GM18867 (cell line): Measurements from ENCODE around the gene INSM1.

ENCODE experiments used
- ATAC-seq: cut with Tn5 transposase; IDR thresholded peaks from one replicate; pipeline ENCODE4 v1.9.1; 2021; ENCODE audit warnings: mild to moderate bottlenecking, moderate library complexity; ENCODE audit not compliant: unreplicated experiment

Gene INSM1

DNA sequence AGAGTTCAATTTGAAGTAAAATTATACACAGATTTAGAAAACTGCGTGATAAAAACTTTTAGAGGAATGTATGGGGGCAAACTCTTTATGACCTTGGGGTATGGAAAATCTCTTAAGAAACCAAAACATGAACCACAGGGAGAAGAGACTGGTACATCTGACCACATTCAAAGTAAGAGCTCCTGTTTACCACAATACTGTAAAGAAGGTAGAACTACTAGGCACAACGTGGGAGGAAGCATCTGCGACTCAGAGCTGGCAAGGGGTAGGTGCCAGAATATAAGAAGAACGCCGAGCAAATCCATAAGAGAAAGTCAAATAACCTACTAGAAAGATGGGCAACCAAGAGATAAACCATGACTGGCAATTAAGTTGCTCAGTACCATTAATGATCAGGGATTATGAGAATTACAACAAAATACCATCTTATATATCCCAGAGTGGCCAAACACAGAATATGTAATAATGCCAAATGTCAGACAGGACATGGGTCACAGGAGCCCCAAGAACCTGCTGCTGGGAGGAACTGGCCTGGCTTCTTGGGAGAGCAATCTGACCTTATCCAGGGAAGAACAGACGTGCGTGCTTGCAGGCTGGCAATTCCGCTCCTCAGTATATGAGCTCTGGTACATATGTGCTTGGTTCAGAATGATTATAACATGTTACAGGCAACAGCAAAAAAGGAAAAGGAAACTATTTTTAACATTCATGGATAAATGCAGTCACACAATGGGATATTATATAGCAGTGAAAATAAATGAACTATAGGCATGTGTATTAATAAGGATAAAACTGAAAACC lies 50.2 kb downstream of the INSM1 start:
- ATAC-seq, result no peak
